ENCODE results near the gene PTEN.
"Not testable (repeated sequence)": the region's sequence is repeated elsewhere in the genome, so short reads cannot be mapped to it uniquely, and the experiment has no call there.

PTEN gene

DNA sequence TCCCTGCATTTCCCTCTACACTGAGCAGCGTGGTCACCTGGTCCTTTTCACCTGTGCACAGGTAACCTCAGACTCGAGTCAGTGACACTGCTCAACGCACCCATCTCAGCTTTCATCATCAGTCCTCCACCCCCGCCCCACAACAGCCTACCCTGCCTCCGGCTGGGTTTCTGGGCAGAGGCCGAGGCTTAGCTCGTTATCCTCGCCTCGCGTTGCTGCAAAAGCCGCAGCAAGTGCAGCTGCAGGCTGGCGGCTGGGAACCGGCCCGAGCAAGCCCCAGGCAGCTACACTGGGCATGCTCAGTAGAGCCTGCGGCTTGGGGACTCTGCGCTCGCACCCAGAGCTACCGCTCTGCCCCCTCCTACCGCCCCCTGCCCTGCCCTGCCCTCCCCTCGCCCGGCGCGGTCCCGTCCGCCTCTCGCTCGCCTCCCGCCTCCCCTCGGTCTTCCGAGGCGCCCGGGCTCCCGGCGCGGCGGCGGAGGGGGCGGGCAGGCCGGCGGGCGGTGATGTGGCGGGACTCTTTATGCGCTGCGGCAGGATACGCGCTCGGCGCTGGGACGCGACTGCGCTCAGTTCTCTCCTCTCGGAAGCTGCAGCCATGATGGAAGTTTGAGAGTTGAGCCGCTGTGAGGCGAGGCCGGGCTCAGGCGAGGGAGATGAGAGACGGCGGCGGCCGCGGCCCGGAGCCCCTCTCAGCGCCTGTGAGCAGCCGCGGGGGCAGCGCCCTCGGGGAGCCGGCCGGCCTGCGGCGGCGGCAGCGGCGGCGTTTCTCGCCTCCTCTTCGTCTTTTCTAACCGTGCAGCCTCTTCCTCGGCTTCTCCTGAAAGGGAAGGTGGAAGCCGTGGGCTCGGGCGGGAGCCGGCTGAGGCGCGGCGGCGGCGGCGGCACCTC, at the start of gene PTEN, which contains the start of gene KLLN:
Gene PTEN, plus strand, starts transcription at position 573 of the 891 bp plus-strand sequence. CDS start 845 bp downstream, outside the sequence.
Gene KLLN, minus strand, starts transcription at position 481 of the 891 bp plus-strand sequence. CDS start 1,046 bp downstream, outside the sequence.
- DNase-seq: peak; percentile 95

DNA sequence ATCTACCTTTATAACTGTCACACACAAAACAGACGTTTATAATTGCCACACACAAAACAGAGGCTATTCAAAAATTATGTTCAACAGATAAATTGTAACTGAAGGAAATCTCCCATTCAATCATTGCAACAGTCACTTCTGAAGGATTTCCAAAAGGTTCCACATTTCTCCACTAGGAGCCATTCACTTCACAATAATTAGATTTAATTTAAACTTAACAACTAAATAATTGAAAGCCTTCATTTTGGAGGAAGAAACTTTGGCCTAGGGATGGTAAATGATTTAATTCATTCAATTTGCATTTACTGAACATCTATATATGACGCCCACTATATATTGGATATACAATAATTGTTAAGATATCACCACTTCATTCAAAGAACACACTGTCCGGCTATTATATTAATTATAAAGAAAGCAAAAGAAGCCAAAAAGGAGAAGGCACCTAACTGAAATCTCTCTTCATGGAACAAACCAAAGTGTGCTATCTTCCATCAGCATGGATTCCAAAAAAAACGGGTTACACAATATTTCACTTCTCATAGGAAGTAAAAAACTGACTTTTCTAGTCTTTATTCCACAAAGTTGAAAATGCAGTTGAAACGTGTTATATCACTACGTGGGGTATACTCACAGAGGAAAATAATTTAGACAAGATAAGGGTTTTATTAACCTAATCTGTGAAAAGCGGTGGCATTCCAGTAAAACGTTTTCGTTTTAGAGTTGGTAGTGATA, 47.1 kb upstream of the PTEN start:
- DNase-seq: no peak

DNA sequence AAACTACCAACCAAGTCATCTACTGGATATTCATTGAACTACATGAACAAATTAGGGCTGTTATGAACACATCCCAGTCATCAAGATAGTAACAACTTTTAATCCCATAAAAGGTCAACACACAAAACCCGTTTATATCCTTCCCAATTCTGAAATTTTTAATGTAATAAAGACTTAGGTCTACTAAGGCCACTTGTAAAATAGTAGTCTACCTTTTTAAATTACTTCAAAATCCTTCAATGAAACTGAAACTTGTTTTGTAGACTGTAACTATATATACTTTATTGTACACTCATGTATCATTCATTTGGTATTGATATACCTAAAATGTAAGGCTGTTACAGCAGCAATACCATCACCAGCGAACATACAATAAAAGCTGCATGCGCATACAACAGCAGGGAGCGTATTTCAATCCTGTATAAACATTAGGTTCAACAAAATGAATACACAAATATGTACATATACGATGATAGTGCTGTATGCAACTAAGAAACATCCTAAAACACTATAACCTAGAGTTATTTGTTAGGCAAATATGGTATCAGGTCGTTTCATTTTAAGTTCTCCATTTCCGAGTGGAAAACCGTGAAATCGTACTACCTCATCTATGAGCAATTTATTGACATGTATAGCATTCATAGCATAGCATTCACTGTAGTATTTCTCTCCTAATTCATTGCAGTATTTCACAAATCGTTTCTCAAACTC, 46.4 kb upstream of the PTEN start:
- DNase-seq: no peak

DNA sequence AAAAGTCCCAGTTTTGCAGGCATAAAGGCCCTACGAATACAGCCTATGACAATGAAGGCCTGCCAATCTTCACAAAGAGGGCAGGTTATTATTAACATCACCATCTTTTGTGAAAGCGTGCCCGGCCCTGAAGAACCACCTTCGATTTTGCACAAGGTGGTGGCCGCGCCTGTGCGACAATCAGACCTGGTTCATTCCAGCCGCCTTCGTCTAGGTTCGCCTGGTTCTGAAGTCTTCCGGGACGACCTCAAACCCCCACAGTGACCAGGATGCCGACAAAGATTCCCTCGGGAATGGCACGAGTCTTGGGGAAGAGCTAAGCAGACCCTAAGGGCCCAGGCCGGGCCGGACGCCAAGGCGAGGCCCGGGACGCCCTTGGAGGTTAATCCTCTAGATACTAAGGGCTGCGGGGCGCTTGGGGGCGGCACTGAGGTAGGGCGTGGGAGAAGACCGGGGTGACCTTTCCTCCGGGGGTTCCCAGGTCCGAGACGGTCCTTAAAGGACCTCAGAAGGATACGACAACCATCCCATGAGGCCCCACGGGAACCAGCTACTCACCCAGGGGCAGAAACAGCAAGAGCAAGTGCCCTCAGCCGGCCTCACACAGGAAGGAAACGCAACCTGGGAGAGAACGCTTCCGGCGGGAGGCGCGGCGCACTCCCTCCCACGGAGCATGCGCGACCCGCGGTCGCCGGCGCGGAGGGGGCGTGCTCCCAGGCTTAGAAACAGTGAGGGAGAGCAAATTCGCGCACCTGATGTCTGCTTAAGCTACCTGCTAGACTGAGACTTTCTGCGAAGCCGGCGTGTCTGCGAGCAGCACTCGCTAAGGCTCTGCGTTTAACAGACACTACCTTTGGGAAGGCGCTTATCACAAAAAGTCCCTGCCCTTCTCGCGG, 45.6 kb upstream of the PTEN start, which contains the start of gene ATAD1:
Gene ATAD1, minus strand, starts transcription at position 618 of the 896 bp plus-strand sequence. CDS start 3,627 bp downstream, outside the sequence.
- peak; percentile 87 for DNase-seq

DNA sequence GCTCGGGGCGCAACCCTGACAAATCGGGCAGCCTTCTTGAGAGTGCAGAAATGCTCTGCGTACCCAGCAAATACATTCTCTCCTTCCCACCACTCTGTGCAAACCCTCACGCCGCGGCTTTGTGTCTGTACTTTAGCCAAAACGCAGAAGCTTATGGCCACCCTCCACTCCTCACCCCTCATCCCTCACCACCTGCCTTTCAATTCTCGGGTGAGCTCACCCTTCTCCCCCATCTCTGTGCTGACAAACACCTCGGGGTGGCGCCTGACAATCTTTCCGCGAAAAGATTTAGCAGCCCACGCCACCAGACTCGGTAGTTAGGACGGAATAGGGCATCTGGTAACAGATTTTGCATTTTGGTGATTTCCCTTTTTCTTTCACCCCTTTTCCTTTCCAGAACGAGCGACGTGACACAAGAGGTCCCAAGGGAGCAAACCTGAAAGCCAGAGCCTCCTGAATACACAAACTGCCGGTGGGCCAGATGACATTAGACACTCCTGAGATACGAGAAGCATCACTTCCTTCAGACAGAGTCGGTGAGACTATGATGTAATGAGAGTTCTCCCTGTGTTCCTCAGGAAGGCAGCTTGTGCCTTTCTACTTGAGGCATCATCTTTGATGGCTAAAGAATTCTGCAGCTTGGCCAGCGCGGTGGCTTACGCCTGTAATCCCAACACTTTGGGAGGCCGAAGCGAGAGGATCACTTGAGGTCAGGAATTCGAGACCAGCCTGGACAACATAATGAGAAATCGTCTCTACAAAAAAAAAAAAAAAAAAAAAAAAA, 44.7 kb upstream of the PTEN start:
- peak; percentile 41 for DNase-seq

DNA sequence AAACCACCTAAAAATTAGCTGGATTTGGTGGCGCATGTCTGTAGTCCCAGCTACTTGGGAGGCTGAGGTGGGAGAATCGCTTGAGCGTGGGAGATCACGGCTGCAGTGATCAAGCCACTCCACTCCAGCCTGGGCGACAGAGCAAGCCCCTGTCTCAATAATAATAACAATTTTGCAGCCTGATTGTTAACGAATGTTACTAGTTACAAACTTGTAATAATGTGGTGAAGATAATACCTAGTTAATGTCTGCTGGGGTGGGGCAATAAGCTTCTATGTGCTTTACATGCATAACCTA, 44.2 kb upstream of the PTEN start:
- no peak for DNase-seq

DNA sequence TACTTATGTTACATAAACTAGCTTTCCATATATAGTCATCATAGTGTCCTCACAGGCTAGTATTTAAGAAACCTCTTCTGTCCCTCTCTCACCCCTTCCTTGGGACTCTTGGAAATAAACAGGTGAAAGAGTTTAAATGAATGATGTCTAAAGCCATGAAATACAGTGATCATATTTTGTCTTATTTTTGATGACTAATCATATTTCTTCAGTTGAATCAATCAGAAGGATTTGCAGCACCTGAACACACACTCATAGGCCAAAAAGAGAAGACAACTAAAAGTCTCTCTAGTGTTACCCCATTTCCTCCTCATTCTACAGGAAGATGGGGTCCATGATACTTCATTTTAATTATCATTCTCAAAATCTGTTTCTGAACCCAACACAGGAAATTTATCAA, 36.8 kb upstream of the PTEN start:
- DNase-seq: no peak

DNA sequence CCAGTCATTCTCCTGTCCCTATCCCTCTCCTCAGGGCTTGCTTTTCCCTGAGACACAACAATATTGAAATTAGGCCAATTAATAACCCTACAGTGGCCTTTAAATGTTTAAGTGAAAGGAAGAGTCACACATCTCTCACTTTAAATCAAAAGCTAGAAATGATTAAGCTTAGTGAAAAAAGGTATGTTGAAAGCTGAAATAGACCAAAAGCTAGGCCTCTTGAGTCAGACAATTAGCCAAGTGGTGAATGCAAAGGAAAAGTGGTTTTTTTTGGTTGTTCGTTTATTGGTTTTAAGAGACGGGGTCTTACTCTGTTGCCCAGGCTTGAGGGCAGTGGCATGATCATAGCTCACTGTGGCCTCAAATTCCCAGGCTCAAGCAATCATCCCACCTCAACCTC, 35.7 kb upstream of the PTEN start:
- DNase-seq: no peak

DNA sequence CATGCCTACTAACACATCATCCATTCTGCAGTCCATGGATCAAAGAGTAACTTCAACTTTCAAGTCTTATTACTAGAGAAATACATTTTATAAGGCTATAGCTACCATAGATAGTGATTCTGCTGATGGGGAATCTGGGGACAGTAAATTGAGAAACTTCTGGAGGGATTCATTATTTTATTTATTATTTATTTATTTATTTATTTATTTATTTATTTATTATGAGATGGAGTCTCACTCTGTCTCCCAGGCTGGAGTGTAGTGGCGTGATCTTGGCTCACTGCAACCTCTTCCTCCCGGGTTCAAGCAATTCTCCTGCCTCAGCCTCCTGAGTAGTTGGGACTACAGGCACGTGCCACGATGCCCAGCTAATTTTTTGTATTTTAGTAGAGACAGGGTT, 34.4 kb upstream of the PTEN start:
- not testable (repeated sequence) for DNase-seq

DNA sequence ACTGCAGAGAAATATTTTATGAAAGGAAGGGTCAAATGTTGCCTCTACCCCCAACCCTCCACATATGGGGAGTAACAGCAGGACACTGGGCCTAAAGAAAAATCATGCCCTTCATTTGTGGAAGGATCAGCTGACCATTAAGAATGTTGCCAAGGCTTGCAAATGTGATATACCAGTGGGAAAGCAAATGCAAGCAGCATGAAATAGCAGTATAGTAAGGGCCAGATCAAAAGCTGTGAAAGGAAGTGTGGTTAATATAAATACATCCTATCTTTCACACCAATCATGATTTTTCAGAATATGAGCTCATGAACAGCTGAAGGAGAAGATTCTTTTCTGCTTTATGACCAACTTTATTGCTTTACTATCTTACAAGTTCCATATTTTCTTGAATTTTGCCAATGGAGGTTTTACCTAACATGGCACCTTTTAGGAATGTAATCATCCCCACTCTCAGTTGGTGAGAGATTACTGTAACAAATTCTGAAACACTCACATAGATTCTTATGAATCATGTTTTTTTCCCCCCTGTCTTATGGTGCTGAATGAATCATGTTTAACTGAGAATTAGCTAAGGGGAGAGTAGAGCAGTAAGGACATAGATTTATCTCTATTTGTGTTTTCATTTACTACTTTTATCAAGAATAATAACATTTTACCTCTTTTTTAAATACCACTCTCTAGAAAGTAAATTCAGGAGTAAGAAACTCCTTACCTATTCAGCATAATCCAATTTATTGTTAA, 33.3 kb upstream of the PTEN start:
- no peak for DNase-seq

DNA sequence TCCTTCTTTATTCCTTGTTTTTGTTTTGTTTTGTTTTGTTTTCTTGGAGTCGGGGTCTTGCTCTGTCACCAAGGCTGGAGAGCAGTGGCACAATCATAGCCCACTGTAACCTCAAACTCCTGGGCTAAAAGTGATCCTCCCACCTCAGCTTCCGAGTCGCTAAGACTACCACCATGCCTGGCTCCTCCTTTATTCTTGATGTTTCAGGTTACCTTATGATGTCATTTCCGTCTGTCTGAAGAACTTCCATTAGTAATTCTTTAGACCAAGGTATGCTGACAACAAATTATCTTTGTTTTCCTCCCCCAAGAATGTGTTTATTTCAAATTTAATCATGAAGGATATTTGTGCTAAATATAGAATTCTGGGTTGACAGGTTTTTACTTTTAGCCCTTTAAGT, 27.3 kb upstream of the PTEN start:
- no peak for DNase-seq

DNA sequence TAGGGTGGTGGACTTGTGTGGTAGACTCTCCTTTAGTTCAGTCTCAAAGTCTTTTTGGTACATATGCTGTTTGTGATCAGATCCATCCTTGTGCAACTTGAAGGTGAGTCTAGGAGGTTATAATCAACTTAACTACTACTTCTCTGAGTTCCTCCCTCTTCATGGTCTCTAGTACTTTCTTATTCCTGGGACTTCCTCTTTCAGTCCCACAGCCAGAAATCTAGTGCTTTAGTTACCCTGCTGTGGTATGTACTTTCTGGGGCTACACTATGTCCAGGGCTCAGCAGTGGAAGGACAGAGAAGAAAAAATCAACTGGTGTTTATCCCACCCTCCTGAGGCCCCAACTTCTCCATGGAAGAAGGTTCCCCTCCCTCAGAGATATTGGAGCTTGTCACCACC, 26.0 kb upstream of the PTEN start:
- no peak for DNase-seq

DNA sequence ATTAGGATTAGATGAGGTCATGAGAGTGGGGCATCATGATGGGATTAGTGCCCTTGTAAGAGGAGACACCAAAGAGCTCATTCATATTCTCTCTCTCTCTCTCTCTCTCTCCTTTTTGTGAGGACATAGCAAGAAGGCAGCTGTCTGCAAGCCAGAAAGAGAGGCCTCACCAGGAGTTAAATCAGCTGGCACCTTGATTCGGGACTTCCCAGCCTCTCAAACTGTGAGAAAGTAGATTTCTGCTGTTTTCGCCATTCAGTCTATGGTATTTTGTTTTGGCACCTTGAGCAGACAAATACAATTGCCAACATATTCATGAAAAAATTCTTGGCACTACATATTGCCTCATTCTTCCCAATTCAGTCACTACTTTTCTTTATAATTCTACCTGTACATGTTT, 24.8 kb upstream of the PTEN start:
- no peak for DNase-seq

DNA sequence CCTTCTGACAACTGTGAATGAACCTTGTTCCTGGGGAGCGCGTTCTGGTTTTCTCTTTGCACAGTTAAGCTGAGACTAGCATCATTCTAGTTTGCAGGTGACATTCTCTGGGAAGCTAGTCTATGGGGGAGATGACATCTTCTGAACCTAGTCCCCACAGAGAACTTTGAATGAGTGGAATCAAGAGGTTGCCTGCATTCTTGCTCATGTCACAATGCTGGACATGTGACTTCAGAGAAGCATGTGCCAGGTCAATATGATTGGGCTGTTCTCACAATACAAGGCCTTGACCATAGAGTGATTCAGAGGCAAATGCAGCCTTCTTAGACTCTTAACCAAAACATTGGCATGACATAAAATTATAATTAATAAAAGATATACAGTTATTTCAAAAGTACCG, 22.2 kb upstream of the PTEN start:
- DNase-seq: no peak

DNA sequence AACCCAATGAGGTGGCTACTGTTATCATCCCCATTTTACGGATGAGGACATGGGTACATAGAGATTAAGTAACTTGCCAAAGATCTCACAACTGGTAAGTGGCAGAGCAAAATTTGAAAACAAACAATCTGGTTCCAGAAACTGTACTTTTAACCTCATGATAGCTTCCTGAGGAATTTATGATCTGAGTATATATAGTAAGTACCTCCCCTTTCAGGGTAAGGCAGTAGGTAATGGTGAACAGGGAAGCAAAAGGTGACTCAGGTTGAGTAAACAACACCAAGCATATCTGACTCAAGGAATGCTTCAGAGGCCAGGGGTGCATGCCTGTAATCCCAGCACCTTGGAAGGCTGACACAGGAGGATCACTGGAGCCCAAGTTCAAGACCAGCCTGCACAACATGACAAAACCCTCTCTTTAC, 21.2 kb upstream of the PTEN start:
- DNase-seq: no peak

DNA sequence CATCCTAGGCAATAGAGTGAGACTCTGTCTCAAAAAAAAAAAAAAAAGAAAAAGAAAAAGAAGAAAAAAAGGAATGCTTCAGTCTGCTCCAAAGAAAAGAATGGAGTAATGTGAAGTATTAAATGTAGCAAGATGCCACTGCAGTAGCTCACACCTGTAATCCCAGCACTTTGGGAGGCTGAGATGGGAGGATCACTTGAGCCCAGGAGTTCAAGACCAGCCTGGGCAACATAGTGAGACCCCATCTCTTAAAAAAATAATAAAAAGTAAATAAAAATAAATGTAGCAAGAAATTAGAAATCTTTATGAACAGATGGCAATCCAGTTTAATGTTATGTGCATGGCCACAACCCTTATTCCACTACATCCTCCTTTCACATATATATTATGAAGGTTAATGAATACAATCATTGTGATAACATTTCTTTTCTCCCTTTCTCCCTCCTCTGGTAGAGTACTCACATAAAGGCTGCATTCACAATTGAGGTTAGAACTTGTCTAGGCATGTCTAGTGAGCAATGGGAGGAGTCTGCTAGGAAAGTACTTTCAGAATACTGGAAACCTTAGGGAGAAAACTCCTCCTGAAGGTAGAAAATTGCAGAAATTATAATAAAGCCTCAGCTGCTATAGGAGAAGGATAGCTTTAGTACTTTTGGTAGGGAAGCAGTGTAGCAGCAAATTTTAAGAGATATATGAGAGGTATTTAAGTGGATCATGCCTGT, 20.5 kb upstream of the PTEN start:
- no peak for DNase-seq

DNA sequence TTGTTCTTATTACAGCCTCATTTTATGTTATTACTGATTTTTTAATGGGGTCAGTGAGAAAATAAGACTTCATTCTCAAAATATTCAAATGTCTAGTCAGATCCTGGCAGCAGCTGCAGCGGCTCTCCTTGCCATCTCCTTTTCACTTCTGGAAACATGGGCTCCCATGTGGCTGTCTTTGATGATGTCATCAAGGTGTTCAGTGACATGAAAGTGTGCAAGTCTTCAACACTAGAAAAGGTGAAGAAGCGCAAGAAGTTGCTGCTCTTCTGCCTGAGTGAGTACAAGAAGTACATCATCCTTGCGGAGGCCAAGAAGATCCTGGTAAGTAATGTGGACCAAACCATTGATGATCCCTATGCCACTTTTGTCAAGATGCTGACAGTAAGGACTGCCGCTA, 19.7 kb upstream of the PTEN start:
- DNase-seq: no peak

DNA sequence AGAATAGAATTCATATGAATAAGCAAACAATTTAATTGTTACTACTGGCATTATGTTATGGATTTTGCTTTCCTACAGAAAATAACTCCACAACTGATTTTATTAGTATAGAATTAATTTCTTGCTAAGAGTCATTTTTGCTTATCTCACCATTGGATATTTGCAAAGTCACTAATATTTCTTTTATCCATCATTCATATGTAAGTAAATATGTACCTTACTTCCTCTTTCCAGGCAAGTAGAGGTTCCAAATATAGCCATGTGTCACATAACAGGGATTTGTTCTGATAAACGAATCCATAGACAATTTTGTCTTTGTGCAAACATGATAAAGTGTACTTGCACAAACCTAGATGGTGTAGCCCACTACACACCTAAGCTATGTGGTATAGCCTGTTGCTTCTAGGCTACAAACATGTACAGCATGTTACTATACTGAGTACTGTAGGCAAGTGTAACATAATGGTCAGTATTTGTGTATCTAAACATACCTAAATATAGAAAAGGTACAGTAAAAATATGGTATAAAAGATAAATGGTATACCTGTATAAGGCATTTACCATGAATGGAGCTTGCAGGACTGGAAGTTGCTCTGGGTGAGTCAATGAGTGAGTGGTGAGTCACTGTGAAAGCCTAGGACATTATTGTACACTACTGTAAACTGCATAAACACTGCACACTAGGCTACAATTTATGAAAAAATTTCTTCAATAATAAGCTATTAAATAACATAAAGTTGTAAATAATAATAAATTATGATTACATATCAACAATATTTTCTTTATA, 18.4 kb upstream of the PTEN start:
- DNase-seq: no peak

DNA sequence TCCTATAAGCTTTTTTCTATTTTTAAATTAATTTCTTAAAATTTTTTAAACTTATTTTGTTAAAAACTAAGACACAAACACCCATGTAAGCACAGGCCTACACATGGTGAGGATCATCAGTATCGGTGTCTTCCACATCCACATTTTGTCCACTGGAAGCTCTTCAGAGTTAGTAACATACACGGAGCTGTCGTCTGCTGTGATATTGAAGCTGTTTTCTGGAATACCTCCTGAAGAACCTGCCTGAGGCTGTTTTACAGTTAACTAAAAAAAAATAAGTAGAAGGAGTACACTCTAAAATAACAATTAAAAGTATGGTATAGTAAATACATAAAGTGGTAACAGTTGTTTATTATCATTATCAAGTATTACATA, 17.8 kb upstream of the PTEN start:
- no peak for DNase-seq

Measured in right forelimb (tissue), 1 donor.